Measurements from ENCODE around the gene GABRB3.

The GABRB3 gene

GRCh38 chr15:26639966-26640365 lies 132.9 kb downstream of the GABRB3 start:
- Histone ChIP-seq H3K27ac (ENCODE audit: low read depth, low read length) (no peak overlapping the region), H3K36me3 (ENCODE audit: control insufficient read depth, low read length) (no peaks in the 10 kb centered on the region)

GRCh38 chr15:26635614-26636013 lies 137.3 kb downstream of the GABRB3 start:
- Histone ChIP-seq H3K36me3 (ENCODE audit: control insufficient read depth, low read length) (no peaks in the 10 kb centered on the region), H3K79me2 (ENCODE audit: control insufficient read depth, low read length) (no peaks in the 10 kb centered on the region), H3K9me3 (ENCODE audit: control insufficient read depth, insufficient read depth, low read length) (peaks cover 22% of the 10 kb centered on the region; the same call in 1 of the 2 replicates), H3K4me1 (ENCODE audit: control insufficient read depth, low read length) (no peaks in the 10 kb centered on the region), H3K4me3 (ENCODE audit: low read length) (no peak overlapping the region), H3K27ac (ENCODE audit: low read depth, low read length) (no peak overlapping the region), H3K4me2 (ENCODE audit: low read length) (no peak overlapping the region), H3F3A (ENCODE audit: control insufficient read depth, insufficient read depth) (no peaks in the 10 kb centered on the region), H3K9me2 (replicated peaks; ENCODE audit: control insufficient read depth, low read length) (no peaks in the 10 kb centered on the region), H3K27me3 (ENCODE audit: control insufficient read depth, low read length) (no peaks in the 10 kb centered on the region), H4K20me1 (ENCODE audit: control insufficient read depth, insufficient read depth, low read depth, low read length) (no peaks in the 10 kb centered on the region)
- no peak for TF ChIP-seq EZH2phosphoT487 (IDR thresholded peaks at IDR 0.05; ENCODE audit: borderline replicate concordance, low read length)
- no peak for TF ChIP-seq CTCF (IDR thresholded peaks at IDR 0.05; ENCODE audit: low read depth, low read length, poor library complexity, severe bottlenecking)

More at GRCh38 chr15:26639966-26640365, 132.9 kb downstream of the GABRB3 start:
- Histone ChIP-seq H3K4me3 (ENCODE audit: low read length) (no peak overlapping the region), H3K9me3 (ENCODE audit: control insufficient read depth, insufficient read depth, low read length) (peaks cover 44% of the 10 kb centered on the region; the same call in 1 of the 2 replicates), H3K27me3 (ENCODE audit: control insufficient read depth, low read length) (no peaks in the 10 kb centered on the region), H3K9me2 (replicated peaks; ENCODE audit: control insufficient read depth, low read length) (no peaks in the 10 kb centered on the region), H3K4me1 (ENCODE audit: control insufficient read depth, low read length) (no peaks in the 10 kb centered on the region), H3K4me2 (ENCODE audit: low read length) (no peak overlapping the region), H3F3A (ENCODE audit: control insufficient read depth, insufficient read depth) (no peaks in the 10 kb centered on the region), H3K79me2 (ENCODE audit: control insufficient read depth, low read length) (no peaks in the 10 kb centered on the region), H4K20me1 (ENCODE audit: control insufficient read depth, insufficient read depth, low read depth, low read length) (no peaks in the 10 kb centered on the region)
- TF ChIP-seq EZH2phosphoT487 (IDR thresholded peaks at IDR 0.05; ENCODE audit: borderline replicate concordance, low read length) (no peak), CTCF (IDR thresholded peaks at IDR 0.05; ENCODE audit: low read depth, low read length, poor library complexity, severe bottlenecking) (no peak)

GRCh38 chr15:26635105-26635504 lies 137.8 kb downstream of the GABRB3 start:
- no peaks in the 10 kb centered on the region for H3K9me2 ChIP-seq (replicated peaks; ENCODE audit: control insufficient read depth, low read length)
- H3F3A ChIP-seq (ENCODE audit: control insufficient read depth, insufficient read depth) = no peaks in the 10 kb centered on the region
- TF ChIP-seq EZH2phosphoT487 (IDR thresholded peaks at IDR 0.05; ENCODE audit: borderline replicate concordance, low read length) (no peak), CTCF (IDR thresholded peaks at IDR 0.05; ENCODE audit: low read depth, low read length, poor library complexity, severe bottlenecking) (no peak)
- H3K4me3 ChIP-seq (ENCODE audit: low read length) = no peak overlapping the region
- H3K27ac ChIP-seq (ENCODE audit: low read depth, low read length) = no peak overlapping the region
- no peaks in the 10 kb centered on the region for H3K4me1 ChIP-seq (ENCODE audit: control insufficient read depth, low read length)
- H3K36me3 ChIP-seq (ENCODE audit: control insufficient read depth, low read length) = no peaks in the 10 kb centered on the region
- peaks cover 24% of the 10 kb centered on the region; the same call in 1 of the 2 replicates for H3K9me3 ChIP-seq (ENCODE audit: control insufficient read depth, insufficient read depth, low read length)
- H3K79me2 ChIP-seq (ENCODE audit: control insufficient read depth, low read length) = no peaks in the 10 kb centered on the region
- no peaks in the 10 kb centered on the region for H4K20me1 ChIP-seq (ENCODE audit: control insufficient read depth, insufficient read depth, low read depth, low read length)
- no peaks in the 10 kb centered on the region for H3K27me3 ChIP-seq (ENCODE audit: control insufficient read depth, low read length)
- no peak overlapping the region for H3K4me2 ChIP-seq (ENCODE audit: low read length)

Measured in DOHH2 (cell line).